NOMO-1 treated with DMSO at 0.1 percent for 48 hours (cell line): ENCODE results near the gene SF3A2.

Experiments used
- DNase-seq: peaks from one replicate; lab custom pipeline; 2025; ENCODE audit not compliant: unreplicated experiment; lab: John Stamatoyannopoulos, UW

Gene SF3A2

DNA sequence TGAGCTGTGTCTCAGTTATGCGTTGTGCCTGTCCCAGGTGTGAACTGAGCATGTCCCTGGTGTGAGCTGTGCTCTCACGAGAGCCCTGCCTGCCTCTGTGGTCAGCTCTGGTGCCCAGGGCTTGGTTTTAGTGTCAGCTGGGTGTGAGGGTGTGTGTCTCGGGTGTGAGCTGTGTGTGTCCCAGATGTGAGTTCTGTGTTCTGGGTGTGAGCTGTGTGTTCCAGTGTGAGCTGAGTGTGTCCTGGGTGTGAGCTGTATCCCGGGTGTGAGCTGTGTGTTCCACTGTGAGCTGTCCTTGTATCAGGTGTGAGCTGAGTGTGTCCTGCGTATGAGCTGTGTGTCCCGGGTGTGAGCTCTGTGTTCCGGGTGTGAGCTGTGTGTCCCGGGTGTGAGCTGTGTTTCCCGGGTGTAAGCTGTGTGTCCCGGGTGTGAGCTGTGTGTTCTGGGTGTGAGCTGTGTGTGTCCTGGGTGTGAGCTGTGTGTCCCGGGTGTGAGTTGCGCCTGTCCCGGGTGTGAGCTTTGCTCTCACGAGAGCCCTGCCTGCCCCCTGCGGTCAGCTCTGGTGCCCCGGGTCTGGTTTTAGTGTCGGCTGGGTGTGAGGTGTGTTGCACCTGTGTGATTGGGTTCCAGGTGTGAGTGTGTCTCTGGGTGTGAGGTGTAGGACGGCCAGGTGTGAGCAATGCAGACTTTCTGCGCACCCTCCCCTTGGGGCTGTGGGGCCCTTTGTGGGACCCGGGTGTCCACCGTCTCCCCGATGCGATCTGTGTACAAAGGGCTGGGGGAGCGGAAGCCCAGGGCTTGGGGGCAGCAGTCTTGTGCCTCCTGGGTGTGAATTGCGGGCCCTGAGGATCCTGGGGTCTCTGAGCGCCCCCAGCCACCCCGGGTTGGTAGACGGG, 52.4 kb downstream of the SF3A2 start:
- no peak for DNase-seq

- DNase-seq: peak; percentile 95
Measured at GRCh38 chr19:2289714-2290435, 53.3 kb downstream of the SF3A2 start.

DNA sequence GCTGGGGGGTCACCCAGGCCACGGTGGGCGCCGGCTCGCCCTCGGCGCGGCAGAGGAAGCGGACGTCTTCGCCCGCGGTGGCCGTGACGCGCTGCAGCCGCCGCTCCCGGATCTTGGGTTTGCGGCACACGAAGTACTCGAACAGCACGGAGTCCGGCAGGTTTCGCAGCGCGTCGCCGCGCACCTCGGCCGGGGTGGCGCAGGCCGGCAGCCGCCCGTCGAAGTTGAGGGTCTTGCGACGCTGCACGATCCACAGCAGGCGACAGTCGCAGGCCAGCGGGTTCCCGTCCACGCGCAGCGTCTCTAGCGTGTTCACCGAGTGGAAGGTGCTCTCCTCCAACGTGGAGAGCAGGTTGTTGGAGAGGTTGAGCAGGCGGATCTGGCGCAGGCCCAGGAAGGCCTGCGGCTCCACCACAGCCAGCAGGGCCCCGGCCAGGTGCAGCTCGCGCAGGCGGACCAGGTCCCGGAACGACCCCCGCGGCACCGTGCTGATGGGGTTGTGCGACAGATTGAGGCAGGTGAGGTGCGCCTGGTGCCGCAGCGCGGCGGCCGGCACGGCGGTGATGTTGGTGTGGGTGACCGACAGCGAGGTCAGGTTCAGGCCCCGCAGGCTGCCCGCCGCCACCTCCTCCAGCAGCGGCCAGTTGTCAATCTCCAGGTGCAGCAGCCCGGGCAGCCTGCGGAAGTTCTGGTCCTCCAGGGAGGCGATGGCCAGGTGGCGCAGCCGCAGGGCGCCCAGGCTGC, 54.0 kb downstream of the SF3A2 start:
- DNase-seq: no peak

- DNase-seq: no peak
Measured at GRCh38 chr19:2291185-2291751, 54.6 kb downstream of the SF3A2 start.

- no peak for DNase-seq
Measured at GRCh38 chr19:2294687-2295335, 58.2 kb downstream of the SF3A2 start.

DNA sequence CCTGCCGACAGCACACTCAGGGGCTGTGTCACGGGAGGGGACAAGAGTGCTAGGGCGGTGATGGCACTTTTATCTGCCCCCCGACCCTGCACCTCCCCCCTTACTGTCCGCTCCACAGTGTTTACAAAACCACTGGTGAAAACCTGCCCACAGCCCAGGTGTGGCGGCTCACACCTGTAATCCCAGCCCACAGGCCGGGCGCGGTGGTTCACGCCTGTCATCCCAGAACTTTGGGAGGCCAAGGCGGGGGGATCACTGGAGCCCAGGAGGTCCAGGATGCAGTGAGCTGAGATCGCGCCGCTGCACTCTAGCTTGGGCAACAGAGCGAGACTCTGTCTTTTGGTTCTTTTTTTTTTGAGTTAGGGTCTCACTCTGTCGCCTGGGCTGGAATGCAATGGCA, 59.5 kb downstream of the SF3A2 start:
- no peak for DNase-seq
